SK-N-MC (cell line): ENCODE results near the gene JUND.

Experiments
- EZH2 ChIP-seq: fragments of 200-600 bp; sonication (generic); IDR thresholded peaks from one replicate; pipeline ENCODE4 v1.6.1; 2017; ENCODE audit warnings: antibody characterized with exemption
- POLR2AphosphoS5 ChIP-seq: IDR thresholded peaks from 2 replicates; pipeline ENCODE4 v1.6.1; 2012; ENCODE audit warnings: mild to moderate bottlenecking, low read depth, low read length, borderline replicate concordance

- TF ChIP-seq POLR2AphosphoS5 (no peak), EZH2 (no peak)
Observed at GRCh38 chr19:18262144-18262543, 19.3 kb downstream of the JUND start.
